Endothelial cell of umbilical vein (primary cell): Measurements from ENCODE around the gene ITGAE.

ENCODE experiments used
- EZH2 ChIP-seq: IDR thresholded peaks from 2 replicates; pipeline ENCODE4 v1.6.1; 2012; ENCODE audit warnings: borderline replicate concordance, low read depth, mild to moderate bottlenecking, moderate library complexity, low read length, inconsistent platforms; ENCODE audit not compliant: severe bottlenecking
- JUN ChIP-seq: IDR thresholded peaks from 2 replicates; pipeline ENCODE4 v1.6.1; 2011; ENCODE audit warnings: borderline replicate concordance, low read depth; ENCODE audit not compliant: insufficient read length, insufficient read depth
- POLR2A ChIP-seq: IDR thresholded peaks from 2 replicates; pipeline ENCODE4 v1.6.1; 2012; ENCODE audit warnings: low read depth, mild to moderate bottlenecking, control low read depth, low read length
- POLR2AphosphoS5 ChIP-seq: IDR thresholded peaks from 2 replicates; pipeline ENCODE4 v1.6.1; 2012; ENCODE audit warnings: low read depth, mild to moderate bottlenecking, control low read depth, low read length, moderate library complexity; ENCODE audit not compliant: insufficient read depth
- TF ChIP-seq, protein P1 (sequence below), 2 donors: IDR thresholded peaks; 1 replicate in 1 of 2; 2 replicates in 1 of 2; pipeline ENCODE4 v1.5.1; 2011; ENCODE audit warnings: low read length in 2 of 2, mild to moderate bottlenecking in 2 of 2, moderate library complexity in 2 of 2, control low read depth in 1 of 2, inconsistent platforms in 1 of 2, low read depth in 1 of 2; ENCODE audit not compliant: insufficient read depth in 1 of 2; ENCODE audit errors: extremely low read depth in 1 of 2
- TF ChIP-seq, protein P2 (sequence below): IDR thresholded peaks from 2 replicates; pipeline ENCODE4 v1.6.1; 2011; ENCODE audit not compliant: insufficient read depth, insufficient read length

DNA sequence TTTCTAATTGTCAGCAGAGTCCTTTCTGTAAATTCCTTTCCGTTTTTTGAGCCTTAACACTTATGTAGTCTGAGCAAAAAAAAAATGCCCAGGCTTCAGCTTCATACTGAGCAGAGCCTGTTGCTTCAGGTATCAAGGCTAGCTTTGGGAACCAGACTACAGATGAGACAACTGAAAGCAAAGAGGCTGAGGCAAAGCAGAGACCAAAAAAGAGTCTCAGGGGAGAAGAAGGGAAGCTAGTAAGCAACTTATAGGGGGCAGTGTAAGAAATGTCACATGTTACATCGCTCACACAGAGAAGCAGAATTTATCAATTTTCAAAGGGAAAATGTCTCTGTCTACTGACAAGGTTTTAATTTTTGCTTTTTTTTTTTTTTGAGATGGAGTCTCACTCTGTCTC lies 73.9 kb downstream of the ITGAE start:
- TF ChIP-seq JUN: no peak
- TF ChIP-seq EZH2: no peak
- TF ChIP-seq POLR2A: no peak
- TF ChIP-seq, protein P1, sequence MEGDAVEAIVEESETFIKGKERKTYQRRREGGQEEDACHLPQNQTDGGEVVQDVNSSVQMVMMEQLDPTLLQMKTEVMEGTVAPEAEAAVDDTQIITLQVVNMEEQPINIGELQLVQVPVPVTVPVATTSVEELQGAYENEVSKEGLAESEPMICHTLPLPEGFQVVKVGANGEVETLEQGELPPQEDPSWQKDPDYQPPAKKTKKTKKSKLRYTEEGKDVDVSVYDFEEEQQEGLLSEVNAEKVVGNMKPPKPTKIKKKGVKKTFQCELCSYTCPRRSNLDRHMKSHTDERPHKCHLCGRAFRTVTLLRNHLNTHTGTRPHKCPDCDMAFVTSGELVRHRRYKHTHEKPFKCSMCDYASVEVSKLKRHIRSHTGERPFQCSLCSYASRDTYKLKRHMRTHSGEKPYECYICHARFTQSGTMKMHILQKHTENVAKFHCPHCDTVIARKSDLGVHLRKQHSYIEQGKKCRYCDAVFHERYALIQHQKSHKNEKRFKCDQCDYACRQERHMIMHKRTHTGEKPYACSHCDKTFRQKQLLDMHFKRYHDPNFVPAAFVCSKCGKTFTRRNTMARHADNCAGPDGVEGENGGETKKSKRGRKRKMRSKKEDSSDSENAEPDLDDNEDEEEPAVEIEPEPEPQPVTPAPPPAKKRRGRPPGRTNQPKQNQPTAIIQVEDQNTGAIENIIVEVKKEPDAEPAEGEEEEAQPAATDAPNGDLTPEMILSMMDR (IDR thresholded peaks at IDR 0.05; ENCODE audit: extremely low read depth in 1 of 2, insufficient read depth in 1 of 2, low read depth in 1 of 2, low read length in 2 of 2): no peak
- TF ChIP-seq, protein P2, sequence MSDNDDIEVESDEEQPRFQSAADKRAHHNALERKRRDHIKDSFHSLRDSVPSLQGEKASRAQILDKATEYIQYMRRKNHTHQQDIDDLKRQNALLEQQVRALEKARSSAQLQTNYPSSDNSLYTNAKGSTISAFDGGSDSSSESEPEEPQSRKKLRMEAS: no peak
- no peak for TF ChIP-seq POLR2AphosphoS5
